ENCODE results near the gene WDR81. TPM values are rescaled to one million over a fixed set of nuclear protein-coding genes. Genes with fewer than 3 reads are reported as not detected.

The WDR81 gene
- 22.0 and 29.1 TPM in 2 replicates for total RNA-seq

GRCh38 chr17:1724351-1724868, at the start of gene WDR81:
Gene WDR81, plus strand, starts transcription at chr17:1724704. Its CDS starts 256 bp downstream, at chr17:1724960.

GRCh38 chr17:1684378-1685189, 39.9 kb upstream of the WDR81 start, which contains the start of gene PRPF8:
Gene PRPF8, minus strand, starts transcription at chr17:1684867. Its CDS starts 296 bp downstream, at chr17:1684571.

GRCh38 chr17:1709971-1710806, 14.3 kb upstream of the WDR81 start, which contains the start of gene TLCD2:
Gene TLCD2, minus strand, starts transcription at chr17:1710377. Its CDS starts 135 bp downstream, at chr17:1710242.

GRCh38 chr17:1742371-1743087, 18.0 kb downstream of the WDR81 start, which contains the start of gene SERPINF2:
Gene SERPINF2, plus strand, starts transcription at chr17:1742871. Its CDS starts 2,125 bp downstream, at chr17:1744996.

Other genes starting within 250 kb of the WDR81 start
- gene MYO1C, start 232.0 kb upstream of the WDR81 start, total RNA-seq, result 130 and 324 TPM in 2 replicates
- 17.2 and 24.3 TPM in 2 replicates for gene INPP5K, start 208.1 kb upstream of the WDR81 start, total RNA-seq
- 12.5 and 20.7 TPM in 2 replicates for gene PITPNA, start 161.9 kb upstream of the WDR81 start, total RNA-seq
- gene SLC43A2, start 95.9 kb upstream of the WDR81 start, total RNA-seq, result 5.0 and 6.2 TPM in 2 replicates
- 0.32 and 0.59 TPM in 2 replicates for gene SCARF1, start 79.0 kb upstream of the WDR81 start, total RNA-seq
- 3.5 and 3.9 TPM in 2 replicates for gene RILP, start 74.8 kb upstream of the WDR81 start, total RNA-seq
- 93.8 and 171 TPM in 2 replicates for gene PRPF8, start 39.8 kb upstream of the WDR81 start, total RNA-seq
- 2.8 and 3.6 TPM in 2 replicates for gene TLCD2, start 14.3 kb upstream of the WDR81 start, total RNA-seq
- not detected in 2 replicates for gene SERPINF2, start 18.2 kb downstream of the WDR81 start, total RNA-seq
- 92.7 and 150 TPM in 2 replicates for gene SERPINF1, start 37.4 kb downstream of the WDR81 start, total RNA-seq
- 10.1 and 10.4 TPM in 2 replicates for gene SMYD4, start 105.2 kb downstream of the WDR81 start, total RNA-seq
- gene RPA1, start 105.3 kb downstream of the WDR81 start, total RNA-seq, result 19.6 and 33.5 TPM in 2 replicates